Hepatocyte (in vitro differentiated cells): ENCODE measurements around the gene RAP1GAP.

Experiments used
- CTCF ChIP-seq: fragments of 200-600 bp; sonication (generic); IDR thresholded peaks from 2 replicates; pipeline ENCODE4 v1.5.1; 2016; ENCODE audit warnings: antibody characterized with exemption, mild to moderate bottlenecking; ENCODE audit not compliant: poor library complexity
- EZH2 ChIP-seq: fragments of 200-600 bp; sonication (generic); IDR thresholded peaks from 2 replicates; pipeline ENCODE4 v1.6.1; 2016; ENCODE audit warnings: antibody characterized with exemption, mild to moderate bottlenecking, borderline replicate concordance

GRCh38 chr1:21621051-21621450, 48.1 kb downstream of the RAP1GAP start:
- no peak for TF ChIP-seq CTCF
- TF ChIP-seq EZH2, result no peak
